ENCODE data around the gene DNAJC10. TPM values are rescaled to one million over a fixed set of nuclear protein-coding genes. Genes with fewer than 3 reads are reported as not detected.
A peak's percentile ranks its signal among the peaks of the same experiment; 100 is the strongest.
"Not testable (repeated sequence)": the region's sequence is repeated elsewhere in the genome, so short reads cannot be mapped to it uniquely, and the experiment has no call there.

The DNAJC10 gene
- total RNA-seq, 2 donors from 2014 or later, result 90.5 to 92.7 TPM

DNA sequence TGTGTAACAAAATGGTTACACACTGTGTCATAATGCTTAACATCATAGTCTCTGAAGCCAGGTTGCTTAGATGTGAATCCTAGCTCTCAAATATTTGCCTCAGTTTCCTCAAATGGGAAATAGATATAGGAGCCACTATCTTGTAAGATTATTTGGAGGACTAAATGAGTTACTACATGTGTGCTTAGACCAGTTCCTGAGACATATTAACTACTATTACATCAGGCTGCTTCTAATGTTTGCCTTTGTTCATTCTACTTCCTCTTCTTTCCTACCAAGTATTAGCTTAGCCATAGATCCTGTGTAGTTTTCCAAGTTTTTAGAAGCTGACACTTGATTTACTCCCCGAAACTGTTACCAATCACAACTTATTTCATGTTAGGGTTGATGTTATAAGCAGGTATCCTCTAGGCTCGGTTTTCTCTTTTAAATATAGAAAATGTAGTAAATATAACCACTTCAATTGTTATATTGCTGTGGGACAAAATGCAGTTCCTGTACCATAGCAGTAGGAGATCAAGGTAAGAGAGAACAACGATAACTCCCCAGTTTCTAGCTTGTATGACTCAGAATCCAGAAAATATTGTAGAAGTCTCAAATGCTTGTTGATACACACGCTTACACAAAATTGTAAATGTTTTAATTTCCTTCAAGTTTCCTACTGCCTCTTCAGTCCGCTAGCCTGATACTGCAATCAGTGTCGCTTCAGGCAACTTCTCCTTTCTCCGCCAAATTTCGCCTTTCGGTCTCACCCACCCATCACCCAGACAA, 751 bp upstream of the DNAJC10 start:
- Histone ChIP-seq H3K9ac (ENCODE audit: low read depth in 2 of 2, low read length in 2 of 2) (peak overlapping the region; percentile 71 to 77), H3K4me3 (peak overlapping the region; percentile 99), H3K9me3 (no peaks in the 10 kb centered on the region), H3K4me1 (no peaks in the 10 kb centered on the region), H3K36me3 (no peaks in the 10 kb centered on the region), H3K27me3 (no peaks in the 10 kb centered on the region), H3K27ac (peak overlapping the region; percentile 68)
- intact Hi-C loops (cut with DNase I), result no loop called here
- TF ChIP-seq, protein P1, sequence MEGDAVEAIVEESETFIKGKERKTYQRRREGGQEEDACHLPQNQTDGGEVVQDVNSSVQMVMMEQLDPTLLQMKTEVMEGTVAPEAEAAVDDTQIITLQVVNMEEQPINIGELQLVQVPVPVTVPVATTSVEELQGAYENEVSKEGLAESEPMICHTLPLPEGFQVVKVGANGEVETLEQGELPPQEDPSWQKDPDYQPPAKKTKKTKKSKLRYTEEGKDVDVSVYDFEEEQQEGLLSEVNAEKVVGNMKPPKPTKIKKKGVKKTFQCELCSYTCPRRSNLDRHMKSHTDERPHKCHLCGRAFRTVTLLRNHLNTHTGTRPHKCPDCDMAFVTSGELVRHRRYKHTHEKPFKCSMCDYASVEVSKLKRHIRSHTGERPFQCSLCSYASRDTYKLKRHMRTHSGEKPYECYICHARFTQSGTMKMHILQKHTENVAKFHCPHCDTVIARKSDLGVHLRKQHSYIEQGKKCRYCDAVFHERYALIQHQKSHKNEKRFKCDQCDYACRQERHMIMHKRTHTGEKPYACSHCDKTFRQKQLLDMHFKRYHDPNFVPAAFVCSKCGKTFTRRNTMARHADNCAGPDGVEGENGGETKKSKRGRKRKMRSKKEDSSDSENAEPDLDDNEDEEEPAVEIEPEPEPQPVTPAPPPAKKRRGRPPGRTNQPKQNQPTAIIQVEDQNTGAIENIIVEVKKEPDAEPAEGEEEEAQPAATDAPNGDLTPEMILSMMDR (IDR thresholded peaks at IDR 0.05), result no peak
- no peak for DNase-seq

DNA sequence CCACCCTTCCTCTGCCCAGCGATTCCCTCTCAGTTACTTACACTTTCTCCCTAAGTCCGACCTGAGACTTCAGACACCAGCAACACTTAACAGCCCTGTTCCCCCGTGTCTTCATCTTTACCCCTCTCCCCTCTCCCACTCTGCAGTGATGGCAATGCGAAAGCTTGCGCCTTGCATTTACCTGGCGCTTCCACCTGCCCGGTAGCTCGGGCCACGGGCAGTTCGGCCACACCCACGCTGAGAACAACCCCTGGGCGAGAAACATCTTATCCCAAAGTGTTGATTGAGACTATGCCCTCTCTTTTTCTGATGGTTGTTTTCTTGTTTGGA, 558 bp downstream of the DNAJC10 start:
- TF ChIP-seq, protein P1 (IDR thresholded peaks at IDR 0.05), result no peak
- no peaks in the 10 kb centered on the region for H3K9me3 ChIP-seq
- H3K9ac ChIP-seq (ENCODE audit: low read depth in 2 of 2, low read length in 2 of 2), result peak overlapping the region; percentile 71 to 77
- no peaks in the 10 kb centered on the region for H3K27me3 ChIP-seq
- intact Hi-C loops (cut with DNase I), result no loop called here
- peak overlapping the region; percentile 68 for H3K27ac ChIP-seq
- no peaks in the 10 kb centered on the region for H3K4me1 ChIP-seq
- peak; percentile 55 for DNase-seq
- peak overlapping the region; percentile 99 for H3K4me3 ChIP-seq
- H3K36me3 ChIP-seq, result no peaks in the 10 kb centered on the region

- H3K9ac ChIP-seq (ENCODE audit: low read depth in 2 of 2, low read length in 2 of 2), result peak overlapping the region in 1 of 2 donors; percentile 31
Observed at GRCh38 chr2:182717416-182717815, 1.4 kb downstream of the DNAJC10 start.

DNA sequence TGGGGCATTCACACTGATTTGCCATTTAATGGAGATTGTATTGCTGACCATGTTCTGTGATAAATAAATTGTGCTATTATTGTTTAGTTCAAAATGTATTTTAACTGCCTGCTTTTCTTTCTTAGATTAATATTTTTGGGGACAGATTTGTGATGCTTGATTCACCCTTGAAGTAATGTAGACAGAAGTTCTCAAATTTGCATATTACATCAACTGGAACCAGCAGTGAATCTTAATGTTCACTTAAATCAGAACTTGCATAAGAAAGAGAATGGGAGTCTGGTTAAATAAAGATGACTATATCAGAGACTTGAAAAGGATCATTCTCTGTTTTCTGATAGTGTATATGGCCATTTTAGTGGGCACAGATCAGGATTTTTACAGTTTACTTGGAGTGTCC, 1.8 kb downstream of the DNAJC10 start:
- H3K9me3 ChIP-seq, result no peaks in the 10 kb centered on the region
- H3K27ac ChIP-seq, result peak overlapping the region; percentile 68
- no peak overlapping the region for H3K4me3 ChIP-seq
- no peaks in the 10 kb centered on the region for H3K27me3 ChIP-seq
- intact Hi-C loops (cut with DNase I), result no loop called here
- no peak for DNase-seq
- H3K9ac ChIP-seq (ENCODE audit: low read depth in 2 of 2, low read length in 2 of 2), result no peak overlapping the region
- H3K36me3 ChIP-seq, result no peaks in the 10 kb centered on the region
- H3K4me1 ChIP-seq, result no peaks in the 10 kb centered on the region
- TF ChIP-seq, protein P1 (IDR thresholded peaks at IDR 0.05), result no peak

More at GRCh38 chr2:182717416-182717815, 1.4 kb downstream of the DNAJC10 start:
- no peak for DNase-seq
- H3K36me3 ChIP-seq, result no peaks in the 10 kb centered on the region
- TF ChIP-seq, protein P1 (IDR thresholded peaks at IDR 0.05), result no peak
- H3K4me3 ChIP-seq, result no peak overlapping the region
- H3K27me3 ChIP-seq, result no peaks in the 10 kb centered on the region
- H3K9me3 ChIP-seq, result no peaks in the 10 kb centered on the region
- intact Hi-C loops (cut with DNase I), result no loop called here
- H3K27ac ChIP-seq, result peak overlapping the region; percentile 68
- no peaks in the 10 kb centered on the region for H3K4me1 ChIP-seq

DNA sequence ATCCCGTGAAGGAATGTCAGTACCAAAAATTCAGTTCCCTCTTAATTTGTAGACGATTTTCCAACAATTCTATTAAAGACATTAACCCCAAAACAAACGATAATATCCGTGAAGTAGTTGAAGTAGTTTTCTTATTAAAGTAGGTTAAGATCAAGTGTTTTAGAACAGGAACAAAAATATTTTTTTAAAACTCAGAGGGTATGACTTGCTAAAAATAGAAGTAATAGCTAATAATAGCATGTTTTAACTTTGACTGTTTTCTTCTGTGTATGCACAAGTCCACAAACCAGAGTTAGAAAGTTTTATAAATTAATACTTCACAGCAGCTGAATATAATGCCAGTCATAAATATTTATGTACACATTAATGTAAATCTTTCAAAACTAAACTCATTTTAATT, 2.4 kb downstream of the DNAJC10 start:
- H3K27ac ChIP-seq, result no peak overlapping the region
- H3K9me3 ChIP-seq, result no peaks in the 10 kb centered on the region
- no peak overlapping the region for H3K9ac ChIP-seq (ENCODE audit: low read depth in 2 of 2, low read length in 2 of 2)
- DNase-seq, result no peak
- TF ChIP-seq, protein P1 (IDR thresholded peaks at IDR 0.05), result no peak
- no peaks in the 10 kb centered on the region for H3K4me1 ChIP-seq
- no peaks in the 10 kb centered on the region for H3K36me3 ChIP-seq
- intact Hi-C loops (cut with DNase I), result no loop called here
- H3K27me3 ChIP-seq, result no peaks in the 10 kb centered on the region
- H3K4me3 ChIP-seq, result no peak overlapping the region

GRCh38 chr2:182719116-182719515, 3.1 kb downstream of the DNAJC10 start:
- intact Hi-C loops (cut with DNase I); H3K27ac ChIP-seq; H3K36me3 ChIP-seq; H3K4me3 ChIP-seq; H3K4me1 ChIP-seq; H3K9me3 ChIP-seq; H3K27me3 ChIP-seq; DNase-seq; H3K9ac ChIP-seq (ENCODE audit: low read depth in 2 of 2, low read length in 2 of 2): not testable (repeated sequence)

Measured in colonic mucosa (tissue), 4 donors.